Endothelial cell of umbilical vein (primary cell): Measurements from ENCODE around the gene DLG1.

Experiments
- EZH2 ChIP-seq: IDR thresholded peaks from 2 replicates; pipeline ENCODE4 v1.6.1; 2012; ENCODE audit warnings: borderline replicate concordance, low read depth, mild to moderate bottlenecking, moderate library complexity, low read length, inconsistent platforms; ENCODE audit not compliant: severe bottlenecking
- POLR2A ChIP-seq: IDR thresholded peaks from 2 replicates; pipeline ENCODE4 v1.6.1; 2012; ENCODE audit warnings: low read depth, mild to moderate bottlenecking, control low read depth, low read length
- TF ChIP-seq, protein P1 (sequence below), 2 donors: IDR thresholded peaks; 1 replicate in 1 of 2; 2 replicates in 1 of 2; pipeline ENCODE4 v1.5.1; 2011; ENCODE audit warnings: low read length in 2 of 2, mild to moderate bottlenecking in 2 of 2, moderate library complexity in 2 of 2, control low read depth in 1 of 2, inconsistent platforms in 1 of 2, low read depth in 1 of 2; ENCODE audit not compliant: insufficient read depth in 1 of 2; ENCODE audit errors: extremely low read depth in 1 of 2

DNA sequence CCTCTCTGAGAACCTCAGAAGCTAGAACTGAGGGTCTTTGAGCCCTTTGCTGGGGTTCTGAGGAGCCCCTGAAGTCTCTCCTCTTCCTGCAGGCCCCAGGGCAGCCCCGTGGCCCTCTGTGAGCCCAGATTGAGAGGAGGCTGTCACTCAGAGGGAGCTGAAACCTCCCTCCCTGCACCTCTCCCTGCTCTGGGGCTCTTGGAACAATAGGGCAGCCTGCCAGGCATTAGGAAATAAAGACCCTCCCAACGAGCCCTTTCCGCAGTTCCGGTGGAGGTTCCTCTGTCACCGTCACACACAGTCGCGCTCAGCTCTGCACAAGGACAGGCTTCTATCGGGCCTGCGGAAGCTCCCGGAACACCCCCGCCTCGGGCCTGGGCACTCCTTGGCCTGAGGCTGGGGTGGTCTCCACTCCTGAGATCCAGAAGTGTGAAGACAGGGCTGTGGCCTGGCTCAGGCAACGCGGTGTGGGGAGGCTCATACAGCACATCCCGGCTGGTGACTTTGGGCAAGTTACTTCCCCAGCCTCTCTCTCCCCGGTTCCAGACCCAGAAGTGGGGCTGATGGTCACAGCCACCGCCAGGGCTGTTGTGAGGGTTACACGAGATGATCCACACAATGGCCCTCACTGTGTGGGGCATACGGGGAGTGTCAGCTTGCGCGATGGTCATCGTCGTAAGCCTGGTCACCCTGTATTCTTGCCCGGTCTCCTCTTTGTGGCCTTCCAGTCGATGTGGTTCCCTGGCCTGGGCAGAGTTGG, 286.5 kb downstream of the DLG1 start:
- TF ChIP-seq POLR2A: no peak
- no peak for TF ChIP-seq EZH2
- TF ChIP-seq, protein P1, sequence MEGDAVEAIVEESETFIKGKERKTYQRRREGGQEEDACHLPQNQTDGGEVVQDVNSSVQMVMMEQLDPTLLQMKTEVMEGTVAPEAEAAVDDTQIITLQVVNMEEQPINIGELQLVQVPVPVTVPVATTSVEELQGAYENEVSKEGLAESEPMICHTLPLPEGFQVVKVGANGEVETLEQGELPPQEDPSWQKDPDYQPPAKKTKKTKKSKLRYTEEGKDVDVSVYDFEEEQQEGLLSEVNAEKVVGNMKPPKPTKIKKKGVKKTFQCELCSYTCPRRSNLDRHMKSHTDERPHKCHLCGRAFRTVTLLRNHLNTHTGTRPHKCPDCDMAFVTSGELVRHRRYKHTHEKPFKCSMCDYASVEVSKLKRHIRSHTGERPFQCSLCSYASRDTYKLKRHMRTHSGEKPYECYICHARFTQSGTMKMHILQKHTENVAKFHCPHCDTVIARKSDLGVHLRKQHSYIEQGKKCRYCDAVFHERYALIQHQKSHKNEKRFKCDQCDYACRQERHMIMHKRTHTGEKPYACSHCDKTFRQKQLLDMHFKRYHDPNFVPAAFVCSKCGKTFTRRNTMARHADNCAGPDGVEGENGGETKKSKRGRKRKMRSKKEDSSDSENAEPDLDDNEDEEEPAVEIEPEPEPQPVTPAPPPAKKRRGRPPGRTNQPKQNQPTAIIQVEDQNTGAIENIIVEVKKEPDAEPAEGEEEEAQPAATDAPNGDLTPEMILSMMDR (IDR thresholded peaks at IDR 0.05; ENCODE audit: extremely low read depth in 1 of 2, insufficient read depth in 1 of 2, low read depth in 1 of 2, low read length in 2 of 2): no peak
